ENCODE data around the gene DBET. TPM values are rescaled to one million over a fixed set of nuclear protein-coding genes. Genes with fewer than 3 reads are reported as not detected.
"Not testable (repeated sequence)": the region's sequence is repeated elsewhere in the genome, so short reads cannot be mapped to it uniquely, and the experiment has no call there.

DBET gene
- total RNA-seq, 1 experiment from 2014 or later: not detected

DNA sequence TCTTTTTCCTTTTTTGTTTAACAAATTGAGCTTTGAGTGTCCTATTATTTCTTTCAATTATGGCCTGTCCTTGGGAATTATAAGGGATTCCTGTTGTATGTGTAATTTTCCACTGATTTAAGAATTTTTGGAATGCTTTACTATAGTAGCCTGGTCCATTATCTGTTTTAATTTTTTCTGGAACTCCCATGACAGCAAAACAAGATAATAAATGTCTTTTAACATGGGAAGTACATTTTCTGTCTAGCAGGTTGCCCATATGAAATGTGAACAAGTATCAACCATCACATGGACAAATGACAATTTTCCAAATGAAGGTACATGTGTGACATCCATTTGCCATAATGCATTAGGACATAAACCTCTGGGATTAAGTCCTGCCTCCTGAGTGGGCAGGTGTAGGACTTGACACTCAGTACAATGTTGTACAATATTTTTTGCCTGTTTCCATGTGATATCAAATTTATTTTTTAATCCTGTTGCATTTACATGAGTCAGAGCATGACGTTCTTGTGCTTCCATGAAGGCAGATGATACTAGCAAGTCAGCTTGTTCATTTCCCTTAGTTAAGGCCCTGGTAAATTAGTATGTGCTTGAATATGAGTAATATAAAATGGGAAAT, 45.2 kb downstream of the DBET start:
- H3K36me3 ChIP-seq, H3K9me3 ChIP-seq, H3K27me3 ChIP-seq, H3K4me3 ChIP-seq, DNase-seq: not testable (repeated sequence)

DNA sequence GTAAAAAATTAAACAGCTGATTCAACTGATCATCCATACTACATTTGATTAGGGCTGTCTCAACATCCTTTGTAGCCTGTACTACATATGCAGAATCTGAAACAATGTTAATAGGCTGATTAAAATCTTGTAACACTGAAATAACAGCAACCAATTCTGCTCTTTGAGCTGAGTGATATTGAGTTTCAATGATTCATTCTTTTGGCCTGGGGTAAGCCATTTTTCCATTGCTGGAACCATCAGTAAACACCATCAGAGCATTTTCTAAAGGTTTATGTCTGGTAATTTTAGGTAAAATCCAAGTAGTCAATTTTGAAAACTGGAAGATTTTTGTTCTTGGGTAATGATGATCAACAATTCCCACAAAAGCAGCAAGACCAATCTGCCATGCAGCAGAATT, 45.7 kb downstream of the DBET start:
- not testable (repeated sequence) for H3K4me3 ChIP-seq, H3K36me3 ChIP-seq, DNase-seq, H3K9me3 ChIP-seq, H3K27me3 ChIP-seq

DNA sequence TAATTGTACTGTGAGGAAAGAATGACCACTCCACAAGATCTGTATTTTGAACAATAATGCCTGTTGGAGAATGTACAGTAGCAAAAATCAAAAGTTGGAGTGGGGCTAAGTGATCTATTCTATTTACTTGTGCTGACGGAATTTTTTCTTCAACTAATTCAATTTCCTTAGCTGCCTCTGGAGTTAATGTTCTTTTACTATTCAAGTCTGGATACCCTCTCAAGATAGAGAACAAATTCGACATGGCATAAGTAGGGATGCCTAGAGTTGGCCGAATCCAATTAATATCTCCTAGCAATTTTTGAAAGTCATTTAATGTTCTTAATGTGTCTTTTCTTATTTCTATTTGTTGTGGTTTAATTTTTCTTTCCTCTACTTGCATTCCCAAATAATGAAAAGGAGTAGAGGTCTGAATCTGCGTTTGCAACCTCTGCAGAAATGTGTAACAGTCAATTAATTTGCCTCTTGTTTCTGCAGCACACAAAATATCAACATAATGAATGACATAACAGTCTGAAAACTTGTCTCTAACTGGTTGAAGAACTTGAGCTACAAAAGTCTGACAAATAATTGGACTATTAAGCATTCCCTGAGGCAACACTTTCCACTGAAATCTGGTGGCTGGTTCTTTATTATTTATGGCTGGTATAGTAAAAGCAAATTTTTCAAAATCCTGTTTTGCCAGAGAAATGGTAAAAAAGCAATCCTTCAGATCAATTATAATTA, 46.4 kb downstream of the DBET start:
- not testable (repeated sequence) for H3K36me3 ChIP-seq, H3K9me3 ChIP-seq, DNase-seq, H3K4me3 ChIP-seq, H3K27me3 ChIP-seq

DNA sequence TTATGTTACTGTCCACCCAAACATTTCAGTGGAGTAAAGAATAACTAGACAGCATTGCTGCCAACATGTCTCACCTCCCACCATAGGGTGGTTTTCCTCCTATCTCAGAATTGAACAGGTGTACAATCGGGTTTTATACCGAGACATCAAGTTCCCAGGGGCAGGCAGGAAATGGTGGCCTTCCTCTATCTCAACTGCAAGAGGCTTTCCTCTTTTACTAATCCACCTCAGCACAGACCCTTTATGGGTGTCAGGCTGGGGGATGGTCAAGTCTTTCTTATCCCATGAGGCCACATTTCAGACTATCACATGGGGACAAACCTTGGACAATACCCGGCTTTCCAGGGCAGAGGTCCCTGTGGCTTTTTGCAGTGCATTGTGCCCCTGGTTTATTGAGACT, 48.6 kb downstream of the DBET start:
- H3K4me3 ChIP-seq, H3K27me3 ChIP-seq, H3K36me3 ChIP-seq, DNase-seq, H3K9me3 ChIP-seq: not testable (repeated sequence)

DNA sequence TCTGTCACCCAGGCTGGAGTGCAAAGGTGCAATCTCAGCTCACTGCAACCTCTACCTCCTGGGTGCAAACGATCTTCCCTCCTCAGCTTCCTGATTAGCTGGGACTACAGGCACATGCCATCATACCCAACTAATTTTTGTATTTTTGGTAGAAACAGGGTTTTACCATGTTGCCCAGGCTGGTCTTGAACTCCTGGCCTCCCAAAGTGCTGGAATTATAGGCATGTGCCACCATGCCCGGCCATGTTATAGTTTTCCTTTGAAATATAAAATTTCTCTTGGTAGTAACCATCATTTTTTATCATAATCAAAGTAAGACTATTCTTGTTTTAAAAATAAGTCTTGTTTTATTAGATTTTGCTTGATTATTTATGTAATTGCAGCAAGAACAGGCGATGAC, 50.7 kb downstream of the DBET start:
- H3K4me3 ChIP-seq, H3K36me3 ChIP-seq, H3K27me3 ChIP-seq, DNase-seq, H3K9me3 ChIP-seq: not testable (repeated sequence)

Other genes starting within 250 kb of the DBET start
- gene FRG1, start 123.6 kb upstream of the DBET start, total RNA-seq (2014; rRNA removed; shearing (Covaris generic); ENCODE audit: low replicate concordance): 25.4 and 30.5 TPM in 2 replicates
- gene FRG2, start 37.2 kb upstream of the DBET start, total RNA-seq (2014; rRNA removed; shearing (Covaris generic); ENCODE audit: low replicate concordance): not detected in 2 replicates
- not detected in 2 replicates for gene DUX4, start 109.3 kb downstream of the DBET start, total RNA-seq (2014; rRNA removed; shearing (Covaris generic); ENCODE audit: low replicate concordance)

Measured in MG63 (cell line).